Neural cell (in vitro differentiated cells): ENCODE data around the gene FCHSD2. TPM values are rescaled to one million over a fixed set of nuclear protein-coding genes. Genes with fewer than 3 reads are reported as not detected.

Source experiments
- H2AFZ ChIP-seq: fragments of 200-600, 300-800 bp; sonication (generic), shearing (Covaris generic); 2 replicates; pipeline ENCODE4 v1.6.0; 2014; ENCODE audit warnings: low read depth, mild to moderate bottlenecking, antibody characterized with exemption, low read length, moderate library complexity
- H3F3A ChIP-seq: fragments of 200-600 bp; shearing (Covaris generic); 2 replicates; pipeline ENCODE4 v1.6.1; 2016; ENCODE audit warnings: mild to moderate bottlenecking, moderate library complexity, mixed read lengths, antibody characterized with exemption, low read length; ENCODE audit not compliant: insufficient read depth, poor library complexity, severe bottlenecking
- H3K27ac ChIP-seq: fragments of 200-600, 300-800 bp; sonication (generic), shearing (Covaris generic); 2 replicates; pipeline ENCODE4 v1.5.1; 2014; ENCODE audit warnings: mild to moderate bottlenecking, low read length, moderate library complexity
- H3K27me3 ChIP-seq: fragments of 300-800, 200-600 bp; sonication (generic), shearing (Covaris generic); 2 replicates; pipeline ENCODE4 v1.6.0; 2014; ENCODE audit warnings: mild to moderate bottlenecking, low read depth, low read length, moderate library complexity; ENCODE audit not compliant: insufficient read depth
- H3K36me3 ChIP-seq: fragments of 300-800, 200-600 bp; sonication (generic), shearing (Covaris generic); 2 replicates; pipeline ENCODE4 v1.5.1; 2014; ENCODE audit warnings: mild to moderate bottlenecking, antibody characterized with exemption, low read length, moderate library complexity; ENCODE audit not compliant: insufficient read depth
- H3K4me2 ChIP-seq: fragments of 300-800, 200-600 bp; sonication (generic), shearing (Covaris generic); 2 replicates; pipeline ENCODE4 v1.6.0; 2014; ENCODE audit warnings: mild to moderate bottlenecking, low read length
- H3K4me3 ChIP-seq: fragments of 300-800, 200-600 bp; sonication (generic), shearing (Covaris generic); 2 replicates; pipeline ENCODE4 v1.5.1; 2014; ENCODE audit warnings: mild to moderate bottlenecking, low read length, moderate library complexity
- H3K79me2 ChIP-seq: fragments of 200-600 bp; shearing (Covaris generic); replicated peaks from 2 replicates; pipeline ENCODE4 v1.6.0; 2014; ENCODE audit warnings: mild to moderate bottlenecking, low read length, moderate library complexity; ENCODE audit not compliant: insufficient read depth
- H3K9ac ChIP-seq: fragments of 300-800, 200-600 bp; sonication (generic), shearing (Covaris generic); 2 replicates; pipeline ENCODE4 v1.6.1; 2016; ENCODE audit warnings: mild to moderate bottlenecking, low read length, mixed read lengths
- H3K9me2 ChIP-seq: fragments of 200-600 bp; shearing (Covaris generic); 2 replicates; pipeline ENCODE4 v1.6.1; 2016; ENCODE audit warnings: mild to moderate bottlenecking, low read length, mixed read lengths; ENCODE audit not compliant: insufficient read depth
- H3K9me3 ChIP-seq: fragments of 200-600, 300-800 bp; sonication (generic), shearing (Covaris generic); 2 replicates; pipeline ENCODE4 v1.6.1; 2016; ENCODE audit warnings: mild to moderate bottlenecking, mixed run types, low read length, moderate library complexity, mixed read lengths
- H4K20me1 ChIP-seq: fragments of 200-600 bp; shearing (Covaris generic); 2 replicates; pipeline ENCODE4 v1.6.1; 2016; ENCODE audit warnings: mild to moderate bottlenecking, mixed run types; ENCODE audit not compliant: insufficient read depth
- CTCF ChIP-seq: fragments of 450-650 bp; IDR thresholded peaks from 2 replicates; pipeline ENCODE4 v1.5.1; 2014; ENCODE audit warnings: antibody characterized with exemption, mild to moderate bottlenecking, moderate library complexity; ENCODE audit not compliant: poor library complexity, severe bottlenecking
- EP300 ChIP-seq: fragments of 450-650 bp; conservative IDR thresholded peaks from 2 replicates; pipeline ENCODE4 v1.6.1; 2014; ENCODE audit warnings: antibody characterized with exemption, mild to moderate bottlenecking, moderate library complexity; ENCODE audit not compliant: poor library complexity, severe bottlenecking
- EZH2 ChIP-seq: fragments of 200-600, 300-800 bp; shearing (Covaris generic), sonication (generic); IDR thresholded peaks from 2 replicates; pipeline ENCODE4 v1.6.1; 2014; ENCODE audit warnings: antibody characterized with exemption, low read length, borderline replicate concordance, mild to moderate bottlenecking; ENCODE audit not compliant: insufficient read depth, poor library complexity, severe bottlenecking
- MXI1 ChIP-seq: fragments of 450-650 bp; conservative IDR thresholded peaks from 2 replicates; pipeline ENCODE4 v1.6.1; 2014; ENCODE audit warnings: antibody characterized with exemption, mild to moderate bottlenecking; ENCODE audit not compliant: poor library complexity, severe bottlenecking
- POLR2AphosphoS5 ChIP-seq: IDR thresholded peaks from 2 replicates; pipeline ENCODE4 v1.6.1; 2012
- RAD21 ChIP-seq: fragments of 450-650 bp; conservative IDR thresholded peaks from 2 replicates; pipeline ENCODE4 v1.6.1; 2014; ENCODE audit warnings: antibody characterized with exemption, mild to moderate bottlenecking, moderate library complexity
- SMC3 ChIP-seq: fragments of 450-650 bp; conservative IDR thresholded peaks from 2 replicates; pipeline ENCODE4 v1.6.1; 2014; ENCODE audit warnings: antibody characterized with exemption, mild to moderate bottlenecking, moderate library complexity; ENCODE audit not compliant: poor library complexity
- TAF1 ChIP-seq: IDR thresholded peaks from 2 replicates; pipeline ENCODE4 v1.6.1; 2012; ENCODE audit warnings: low read depth
- polyA plus RNA-seq: library from polyadenylated mRNA; depleted of rRNA; stranded (reverse); fragments of >200 nt; gene quantifications from 2 replicates; pipeline ENCODE4 v1.2.3, GENCODE V29; 2014
- TF ChIP-seq, protein P1 (sequence below): IDR thresholded peaks from 2 replicates; pipeline ENCODE4 v1.6.1; 2012; ENCODE audit warnings: borderline replicate concordance

FCHSD2 gene
- polyA plus RNA-seq, 1 donor from 2014 or later: 40.8 TPM

DNA sequence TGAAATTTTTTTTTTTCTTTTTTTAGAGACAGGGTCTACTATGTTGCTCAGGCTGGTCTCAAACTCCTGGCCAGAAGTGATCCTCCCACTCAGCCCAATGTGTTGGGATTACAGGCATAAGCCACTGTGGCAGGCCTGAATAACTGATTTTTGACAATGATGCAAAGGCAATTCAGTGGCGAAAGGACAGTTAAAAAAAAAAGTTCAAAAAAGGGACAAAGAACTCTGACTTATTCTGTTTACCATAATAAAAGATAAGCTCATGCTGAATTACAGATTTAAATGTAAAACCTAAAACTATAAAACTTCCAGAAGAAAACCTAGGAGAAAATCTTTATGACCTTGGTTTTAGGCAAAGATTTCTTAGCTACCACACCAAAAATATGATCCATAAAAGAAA lies 279.0 kb downstream of the FCHSD2 start:
- Histone ChIP-seq H3K9me2 (no peaks in the 10 kb centered on the region), H4K20me1 (no peaks in the 10 kb centered on the region), H3K27ac (no peak overlapping the region)

DNA sequence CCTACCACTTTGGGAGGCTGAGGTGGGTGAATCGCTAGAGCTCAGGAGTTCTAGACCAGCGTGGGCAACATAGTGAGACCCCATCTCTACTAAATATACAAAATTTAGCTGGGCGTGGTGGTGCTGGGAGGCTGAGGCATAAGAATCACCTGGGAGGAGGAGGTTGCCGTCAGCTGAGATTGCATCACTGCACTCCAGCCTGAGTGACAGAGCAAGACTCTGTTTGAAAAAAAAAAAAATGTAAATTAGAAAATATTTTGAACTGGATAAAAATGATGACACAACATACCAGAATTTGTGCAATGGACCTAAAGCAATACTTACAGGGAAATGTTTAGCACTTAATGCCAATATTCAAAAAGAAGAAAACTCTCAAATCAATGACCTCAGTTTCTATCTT lies 281.5 kb downstream of the FCHSD2 start:
- Histone ChIP-seq H3K9me3 (no peaks in the 10 kb centered on the region), H3K27me3 (no peaks in the 10 kb centered on the region), H3K4me3 (no peak overlapping the region), H3F3A (no peaks in the 10 kb centered on the region), H4K20me1 (no peaks in the 10 kb centered on the region), H3K36me3 (no peaks in the 10 kb centered on the region), H3K9ac (no peak overlapping the region), H3K9me2 (no peaks in the 10 kb centered on the region), H2AFZ (no peak overlapping the region), H3K79me2 (no peaks in the 10 kb centered on the region), H3K27ac (no peak overlapping the region), H3K4me2 (no peak overlapping the region)
- TF ChIP-seq EP300: no peak
- no peak for TF ChIP-seq TAF1
- TF ChIP-seq, protein P1, sequence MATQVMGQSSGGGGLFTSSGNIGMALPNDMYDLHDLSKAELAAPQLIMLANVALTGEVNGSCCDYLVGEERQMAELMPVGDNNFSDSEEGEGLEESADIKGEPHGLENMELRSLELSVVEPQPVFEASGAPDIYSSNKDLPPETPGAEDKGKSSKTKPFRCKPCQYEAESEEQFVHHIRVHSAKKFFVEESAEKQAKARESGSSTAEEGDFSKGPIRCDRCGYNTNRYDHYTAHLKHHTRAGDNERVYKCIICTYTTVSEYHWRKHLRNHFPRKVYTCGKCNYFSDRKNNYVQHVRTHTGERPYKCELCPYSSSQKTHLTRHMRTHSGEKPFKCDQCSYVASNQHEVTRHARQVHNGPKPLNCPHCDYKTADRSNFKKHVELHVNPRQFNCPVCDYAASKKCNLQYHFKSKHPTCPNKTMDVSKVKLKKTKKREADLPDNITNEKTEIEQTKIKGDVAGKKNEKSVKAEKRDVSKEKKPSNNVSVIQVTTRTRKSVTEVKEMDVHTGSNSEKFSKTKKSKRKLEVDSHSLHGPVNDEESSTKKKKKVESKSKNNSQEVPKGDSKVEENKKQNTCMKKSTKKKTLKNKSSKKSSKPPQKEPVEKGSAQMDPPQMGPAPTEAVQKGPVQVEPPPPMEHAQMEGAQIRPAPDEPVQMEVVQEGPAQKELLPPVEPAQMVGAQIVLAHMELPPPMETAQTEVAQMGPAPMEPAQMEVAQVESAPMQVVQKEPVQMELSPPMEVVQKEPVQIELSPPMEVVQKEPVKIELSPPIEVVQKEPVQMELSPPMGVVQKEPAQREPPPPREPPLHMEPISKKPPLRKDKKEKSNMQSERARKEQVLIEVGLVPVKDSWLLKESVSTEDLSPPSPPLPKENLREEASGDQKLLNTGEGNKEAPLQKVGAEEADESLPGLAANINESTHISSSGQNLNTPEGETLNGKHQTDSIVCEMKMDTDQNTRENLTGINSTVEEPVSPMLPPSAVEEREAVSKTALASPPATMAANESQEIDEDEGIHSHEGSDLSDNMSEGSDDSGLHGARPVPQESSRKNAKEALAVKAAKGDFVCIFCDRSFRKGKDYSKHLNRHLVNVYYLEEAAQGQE: no peak
- no peak for TF ChIP-seq SMC3
- no peak for TF ChIP-seq RAD21
- TF ChIP-seq POLR2AphosphoS5: no peak
- TF ChIP-seq EZH2: no peak
- no peak for TF ChIP-seq MXI1
- TF ChIP-seq CTCF: no peak

More for the DNA sequence above, 279.0 kb downstream of the FCHSD2 start:
- Histone ChIP-seq H2AFZ (no peak overlapping the region), H3K4me2 (no peak overlapping the region), H3K27me3 (no peaks in the 10 kb centered on the region), H3K79me2 (no peaks in the 10 kb centered on the region), H3K4me3 (no peak overlapping the region), H3K36me3 (no peaks in the 10 kb centered on the region), H3K9me3 (no peaks in the 10 kb centered on the region), H3F3A (no peaks in the 10 kb centered on the region), H3K9ac (no peak overlapping the region)
- TF ChIP-seq RAD21 (no peak), EP300 (no peak), POLR2AphosphoS5 (no peak), EZH2 (no peak), TAF1 (no peak), CTCF (no peak), SMC3 (no peak)
